Measurements from ENCODE around the gene PCDHGB1. TPM values are rescaled to one million over a fixed set of nuclear protein-coding genes. Genes with fewer than 3 reads are reported as not detected.

The PCDHGB1 gene
- total and polyA plus RNA-seq, 2 donors (not counting 3 experiments of a cell fraction or from before 2014, with no cell fraction given): 0.39 to 0.62 TPM

GRCh38 chr5:141359790-141360426, 10.0 kb downstream of the PCDHGB1 start, which contains the start of gene PCDHGB2:
Gene PCDHGB2 (plus strand): TSS chr5:141359994. CDS start chr5:141360136, 142 bp downstream.
- FAIRE-seq: peak; percentile 24
- H3K4me3 ChIP-seq (replicated peaks in 1 of 3; ENCODE audit: insufficient read depth in 1 of 3, low read depth in 1 of 3, low read length in 3 of 3): no peak within 1 kb of the TSS
- H4K20me1 ChIP-seq (replicated peaks; ENCODE audit: control insufficient read depth, extremely low read depth, insufficient read depth, low read length): no peaks in the 10 kb centered on the region
- no peaks in the 10 kb centered on the region for H3K79me2 ChIP-seq (ENCODE audit: control insufficient read depth, insufficient read depth, low read length)
- H3K4me1 ChIP-seq (ENCODE audit: control insufficient read depth, extremely low read depth, insufficient read depth, low read length): no peaks in the 10 kb centered on the region
- intact Hi-C loops (cut with micrococcal nuclease) (no loop called here), dilution Hi-C loops (cut with MboI; ENCODE audit: extremely low pct_ligation_motif_present, low sequenced_read_pairs) (no loop called here)
- no peak within 1 kb of the TSS for H3K9ac ChIP-seq (replicated peaks; ENCODE audit: extremely low read depth, insufficient read depth, low read length)
- BruUV-seq (replicated peaks): TSS peak; percentile 13
- H3K4me2 ChIP-seq (ENCODE audit: insufficient read depth, low read length): no peak within 1 kb of the TSS
- ChIA-PET CTCF (interaction anchor here (0.6 to 1.3 kb wide), 9 partner anchors 10 to 204 kb away, joined by 3 to 5 read pairs (median 3); partner anchors contain the start of genes PCDHGA11, PCDHGA12 and PCDHGB1), POLR2A (no interaction called here)
- no peak for TF ChIP-seq MAX (IDR thresholded peaks at IDR 0.05; ENCODE audit: insufficient read depth, insufficient read length)
- peak; percentile 28 for TF ChIP-seq EZH2 (IDR thresholded peaks at IDR 0.05; ENCODE audit: borderline replicate concordance, low read depth, low read length, severe bottlenecking)
- TF ChIP-seq CTCF (IDR thresholded peaks at IDR 0.05; ENCODE audit: extremely low read depth in 1 of 2, insufficient read depth in 1 of 2, low read depth in 1 of 2, low read length in 2 of 2): peak; percentile 18 to 32
- H3K27ac ChIP-seq (ENCODE audit: insufficient read depth, low read depth, low read length): no peak within 1 kb of the TSS
- peaks cover 43 to 66% of the 10 kb centered on the region in 2 experiments for H3K27me3 ChIP-seq (ENCODE audit: control insufficient read depth in 2 of 2, insufficient read depth in 2 of 2, low read length in 2 of 2)
- no peaks in the 10 kb centered on the region for H3K36me3 ChIP-seq (ENCODE audit: control insufficient read depth in 2 of 2, extremely low read depth in 1 of 2, insufficient read depth in 2 of 2, low read length in 2 of 2)
- H3K9me1 ChIP-seq (replicated peaks; ENCODE audit: control insufficient read depth, extremely low read depth, insufficient read depth, low read length): no peaks in the 10 kb centered on the region
- DNase-seq (ENCODE audit: low read depth, low spot score): peak; percentile 16
- peak within 1 kb of the TSS; percentile 12 for H2AFZ ChIP-seq (ENCODE audit: low read depth, low read length)
- H3K9me3 ChIP-seq (replicated peaks; ENCODE audit: control insufficient read depth, insufficient read depth, low read length): no peaks in the 10 kb centered on the region

- Histone ChIP-seq H3K4me2 (ENCODE audit: insufficient read depth, low read length) (no peak overlapping the region), H3K27ac (ENCODE audit: insufficient read depth, low read depth, low read length) (no peak overlapping the region), H3K4me1 (ENCODE audit: control insufficient read depth, extremely low read depth, insufficient read depth, low read length) (no peaks in the 10 kb centered on the region), H3K79me2 (ENCODE audit: control insufficient read depth, insufficient read depth, low read length) (no peaks in the 10 kb centered on the region), H3K9me1 (replicated peaks; ENCODE audit: control insufficient read depth, extremely low read depth, insufficient read depth, low read length) (no peaks in the 10 kb centered on the region), H3K4me3 (replicated peaks in 1 of 3; ENCODE audit: insufficient read depth in 1 of 3, low read depth in 1 of 3, low read length in 3 of 3) (no peak overlapping the region), H3K36me3 (ENCODE audit: control insufficient read depth in 2 of 2, extremely low read depth in 1 of 2, insufficient read depth in 2 of 2, low read length in 2 of 2) (no peaks in the 10 kb centered on the region), H4K20me1 (replicated peaks; ENCODE audit: control insufficient read depth, extremely low read depth, insufficient read depth, low read length) (no peaks in the 10 kb centered on the region), H3K27me3 (ENCODE audit: control insufficient read depth in 2 of 2, insufficient read depth in 2 of 2, low read length in 2 of 2) (peaks cover 51 to 69% of the 10 kb centered on the region in 2 experiments), H3K9me3 (replicated peaks; ENCODE audit: control insufficient read depth, insufficient read depth, low read length) (peaks cover 2% of the 10 kb centered on the region), H2AFZ (ENCODE audit: low read depth, low read length) (no peak overlapping the region), H3K9ac (replicated peaks; ENCODE audit: extremely low read depth, insufficient read depth, low read length) (no peak overlapping the region)
- FAIRE-seq (no peak), DNase-seq (ENCODE audit: low read depth, low spot score) (no peak)
- BruUV-seq (replicated peaks): no TSS peak
- TF ChIP-seq MYC (IDR thresholded peaks at IDR 0.05; ENCODE audit: low read depth, low read length) (no peak), EZH2 (IDR thresholded peaks at IDR 0.05; ENCODE audit: borderline replicate concordance, low read depth, low read length, severe bottlenecking) (peak; percentile 0)
- CTCF ChIA-PET: interaction anchor here (0.7 to 1.3 kb wide), 8 partner anchors 10 to 203 kb away, joined by 3 to 5 read pairs (median 3); partner anchors contain the start of genes PCDHGA11, PCDHGA12 and PCDHGB1
- dilution Hi-C loops (cut with MboI; ENCODE audit: extremely low pct_ligation_motif_present, low sequenced_read_pairs) (no loop called here), intact Hi-C loops (cut with micrococcal nuclease) (no loop called here)
- POLR2A ChIA-PET: no interaction called here
Measured at GRCh38 chr5:141360685-141361084, 10.8 kb downstream of the PCDHGB1 start.

Measured in endothelial cell of umbilical vein (primary cell).